ENCODE data around the gene KIAA1328.

- TF ChIP-seq CTCF (IDR thresholded peaks at IDR 0.05) (no peak), POLR2A (IDR thresholded peaks at IDR 0.05) (no peak)
Observed at GRCh38 chr18:36813824-36814223, 15.1 kb upstream of the KIAA1328 start.

All from heart left ventricle (tissue), 13 donors.